ENCODE results near the gene THADA.

The THADA gene

DNA sequence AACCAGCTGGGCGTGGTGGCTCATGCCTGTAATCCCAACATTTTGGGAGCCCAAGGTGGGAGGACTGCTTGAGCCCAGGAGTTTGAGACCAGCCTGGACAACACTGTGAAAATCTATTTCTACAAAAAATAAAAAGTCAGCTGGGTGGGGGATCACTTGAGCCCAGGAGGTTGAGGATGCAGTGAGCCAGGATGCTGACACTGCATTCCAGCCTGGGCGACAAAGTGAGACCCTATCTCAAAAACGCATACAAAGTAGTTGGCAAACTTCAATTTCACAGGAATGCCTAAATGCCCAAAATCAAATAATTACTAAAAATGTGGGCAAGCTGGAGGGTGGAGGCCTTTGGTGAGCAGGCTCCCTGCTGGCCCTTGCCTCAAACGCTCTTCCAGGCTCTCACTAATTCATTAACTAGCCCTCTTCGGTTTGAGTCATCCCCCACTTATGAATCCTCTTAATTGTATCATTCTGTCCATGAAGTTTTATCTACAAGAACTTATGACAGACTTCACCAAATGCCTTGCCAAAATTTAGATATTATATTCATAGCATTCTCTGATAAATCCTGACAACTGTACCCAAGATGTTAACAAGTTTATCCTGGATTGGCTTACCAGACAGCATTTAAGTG, 300.8 kb downstream of the THADA start:
- no peak for TF ChIP-seq CTCF (conservative IDR thresholded peaks at IDR 0.05; ENCODE audit: low read depth, low read length)
- no peak for DNase-seq (ENCODE audit: low read depth)
- H3K4me3 ChIP-seq (ENCODE audit: low read depth, low read length) = no peak overlapping the region

DNA sequence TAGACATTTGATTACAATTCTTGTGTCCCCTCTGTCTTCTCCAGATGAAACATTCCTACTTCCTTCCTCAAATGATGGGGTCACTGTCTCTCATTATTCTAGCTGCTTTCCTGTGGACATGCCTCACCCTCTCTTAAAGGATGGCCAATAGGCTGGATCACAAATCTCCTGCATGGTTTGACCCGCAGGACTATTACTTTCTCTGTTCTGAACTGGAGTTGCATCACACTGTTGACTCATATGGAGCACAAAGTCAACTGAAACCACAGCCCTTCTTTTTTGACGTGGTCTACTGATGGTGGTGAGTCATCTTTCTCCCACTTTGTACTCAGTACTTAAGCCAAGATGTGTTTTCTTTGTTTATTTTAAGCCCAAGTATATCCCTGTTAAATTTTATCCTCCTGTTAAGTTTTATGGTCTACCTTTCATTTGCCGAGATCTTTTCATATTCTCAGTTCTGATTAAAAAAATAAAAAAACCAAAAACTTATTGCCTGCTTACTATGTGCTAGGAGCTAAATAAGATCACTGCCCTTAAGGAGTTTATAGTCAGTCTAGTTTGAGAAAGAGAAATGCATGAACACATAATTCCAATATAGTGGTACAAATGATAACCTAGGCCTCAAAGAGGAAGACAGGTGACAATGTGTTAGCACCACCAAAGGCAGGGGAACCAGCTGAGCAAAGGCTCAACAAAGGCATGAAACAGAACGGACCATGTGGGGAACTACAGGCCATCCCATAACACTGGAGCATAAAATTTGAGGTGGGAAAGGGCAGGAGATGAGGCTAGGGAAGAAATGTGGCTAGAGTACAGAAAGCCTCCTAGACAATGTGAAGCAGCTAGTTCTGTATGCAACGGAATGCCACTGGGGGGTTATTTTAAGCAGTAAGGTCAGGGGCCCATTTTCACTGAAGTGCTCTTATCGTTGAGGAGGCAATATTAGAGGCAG, 301.8 kb downstream of the THADA start:
- no peak for TF ChIP-seq CTCF (conservative IDR thresholded peaks at IDR 0.05; ENCODE audit: low read depth, low read length)
- H3K4me3 ChIP-seq (ENCODE audit: low read depth, low read length) = no peak overlapping the region
- DNase-seq (ENCODE audit: low read depth) = peak; percentile 99

DNA sequence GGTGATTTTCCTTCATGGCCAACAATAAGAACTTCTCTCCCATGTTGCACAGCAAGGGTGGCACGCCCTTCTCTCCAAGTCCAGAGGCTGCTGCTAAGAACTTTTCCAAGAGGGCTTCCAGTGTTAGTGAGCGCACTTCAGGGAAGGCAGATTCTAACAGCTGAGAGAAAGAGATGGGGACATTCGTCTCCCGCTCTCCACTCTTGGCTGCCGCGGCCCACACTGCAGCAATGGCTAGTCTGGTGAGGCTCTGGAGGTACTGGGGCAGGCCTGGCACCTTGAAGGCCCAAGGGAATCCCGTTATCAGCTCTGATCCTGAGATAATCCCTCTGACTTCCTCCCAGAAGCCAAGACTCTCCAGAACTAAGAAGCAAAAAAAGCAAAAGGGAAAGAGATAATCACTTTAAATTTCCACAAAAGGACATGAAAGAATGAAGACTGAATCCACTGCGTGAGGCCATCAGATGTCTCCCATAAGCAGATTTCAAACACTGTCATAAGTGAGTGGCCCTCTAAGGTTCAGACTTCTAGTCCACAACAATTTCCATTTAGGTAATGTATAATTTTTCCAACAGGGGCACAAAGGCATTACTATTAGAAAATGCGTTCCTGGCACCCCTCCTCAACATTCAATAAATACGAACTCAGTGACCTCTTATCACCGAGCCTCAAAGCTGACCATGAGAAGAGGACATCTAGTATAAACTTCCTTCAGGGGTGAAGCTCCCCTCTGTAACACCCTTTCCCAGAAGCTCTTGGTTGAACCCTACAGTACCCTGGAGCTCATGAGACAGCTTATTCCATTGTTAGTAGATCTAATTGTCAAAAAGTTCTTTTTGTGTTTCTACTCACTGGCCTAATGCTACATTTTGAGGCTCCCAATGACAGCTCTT, 302.7 kb downstream of the THADA start:
- TF ChIP-seq CTCF (conservative IDR thresholded peaks at IDR 0.05; ENCODE audit: low read depth, low read length) = no peak
- no peak for DNase-seq (ENCODE audit: low read depth)

GRCh38 chr2:43292297-43292696, 303.5 kb downstream of the THADA start:
- H3K4me3 ChIP-seq (ENCODE audit: low read depth, low read length) = no peak overlapping the region
- TF ChIP-seq CTCF (conservative IDR thresholded peaks at IDR 0.05; ENCODE audit: low read depth, low read length) = no peak
- DNase-seq (ENCODE audit: low read depth) = no peak

More for the DNA sequence above, 302.7 kb downstream of the THADA start:
- no peak overlapping the region for H3K4me3 ChIP-seq (ENCODE audit: low read depth, low read length)

- no peak overlapping the region for H3K4me3 ChIP-seq (ENCODE audit: low read depth, low read length)
- no peak for TF ChIP-seq CTCF (conservative IDR thresholded peaks at IDR 0.05; ENCODE audit: low read depth, low read length)
- no peak for DNase-seq (ENCODE audit: low read depth)
Measured at GRCh38 chr2:43289331-43289730, 306.5 kb downstream of the THADA start.

DNA sequence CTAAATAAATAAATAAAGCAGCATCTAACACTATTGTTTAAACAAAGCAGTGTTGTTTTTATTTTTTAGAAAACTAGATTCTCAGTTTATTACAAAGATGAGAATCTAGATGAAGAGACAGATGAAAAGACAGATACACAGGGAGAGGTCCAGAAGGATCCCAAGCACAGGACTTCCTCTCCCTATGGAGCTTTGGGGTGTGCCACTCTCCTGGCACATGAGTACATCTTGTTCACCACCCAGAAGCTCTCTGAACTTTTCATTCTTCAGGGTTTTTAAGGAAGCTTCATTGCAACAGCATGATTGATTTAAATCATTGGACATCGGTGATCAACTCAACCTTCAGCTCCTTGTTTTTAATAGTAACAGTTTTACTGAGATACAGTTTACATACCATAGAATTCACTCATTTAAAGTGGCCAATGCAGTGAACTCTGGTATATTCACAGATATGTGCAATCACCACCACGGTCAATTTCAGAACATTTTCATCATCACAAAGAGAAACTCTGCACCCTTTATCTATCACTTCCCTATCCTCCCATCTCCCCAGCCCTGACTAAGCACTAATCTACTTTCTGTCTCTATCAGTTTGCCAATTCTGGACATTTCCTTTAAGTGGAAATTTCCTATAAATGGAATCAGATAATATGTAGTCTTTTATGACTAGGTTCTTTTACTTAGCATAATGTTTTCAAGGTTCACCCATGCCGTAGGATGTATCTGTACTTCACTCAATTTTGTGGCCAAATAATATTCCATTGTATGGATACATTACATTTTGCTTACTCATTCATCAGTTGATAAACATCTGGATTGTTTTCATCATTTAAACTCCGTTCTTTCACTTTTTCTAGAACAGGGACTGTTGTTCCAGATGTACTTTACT, 307.2 kb downstream of the THADA start:
- no peak overlapping the region for H3K4me3 ChIP-seq (ENCODE audit: low read depth, low read length)
- no peak for TF ChIP-seq CTCF (conservative IDR thresholded peaks at IDR 0.05; ENCODE audit: low read depth, low read length)
- DNase-seq (ENCODE audit: low read depth) = peak; percentile 62
